Activated naive CD4-positive, alpha-beta T cell treated with anti-CD3 and anti-CD28 coated beads, Interleukin-2, amount 50 U/mL, for 72 hours (primary cell): ENCODE measurements around the gene HAUS2. TPM values are rescaled to one million over a fixed set of nuclear protein-coding genes. Genes with fewer than 3 reads are reported as not detected.
A peak's percentile ranks its signal among the peaks of the same experiment; 100 is the strongest.

Source experiments
- ATAC-seq, 2 donors: fragments of 150-1000 bp; cut with Tn5 transposase; 2 replicates each; pipeline ENCODE4 v1.10.0; 2021; ENCODE audit warnings: mild to moderate bottlenecking in 2 of 2, moderate library complexity in 2 of 2
- DNase-seq, 2 donors: peaks; one replicate each; pipeline ENCODE4 v3.0.0; 2021 to 2022; ENCODE audit warnings: low spot score in 2 of 2
- H3K27ac Mint-ChIP-seq, 2 donors: one replicate each; pipeline ENCODE4 v1.8.0; 2022; ENCODE audit warnings: mild to moderate bottlenecking in 2 of 2, mixed read lengths in 2 of 2
- H3K36me3 Mint-ChIP-seq, 2 donors: one replicate each; pipeline ENCODE4 v1.8.0; 2022; ENCODE audit warnings: mixed read lengths in 2 of 2
- H3K9me3 Mint-ChIP-seq, 2 donors: one replicate each; pipeline ENCODE4 v1.8.0; 2022; ENCODE audit warnings: mixed read lengths in 2 of 2
- total RNA-seq, 2 donors: library from RNA; stranded (reverse); gene quantifications; one replicate each; pipeline ENCODE4 v1.2.3, GENCODE V29; 2022

The HAUS2 gene
- total RNA-seq, result 10 to 100 TPM; 37.2 to 87.9 TPM

DNA sequence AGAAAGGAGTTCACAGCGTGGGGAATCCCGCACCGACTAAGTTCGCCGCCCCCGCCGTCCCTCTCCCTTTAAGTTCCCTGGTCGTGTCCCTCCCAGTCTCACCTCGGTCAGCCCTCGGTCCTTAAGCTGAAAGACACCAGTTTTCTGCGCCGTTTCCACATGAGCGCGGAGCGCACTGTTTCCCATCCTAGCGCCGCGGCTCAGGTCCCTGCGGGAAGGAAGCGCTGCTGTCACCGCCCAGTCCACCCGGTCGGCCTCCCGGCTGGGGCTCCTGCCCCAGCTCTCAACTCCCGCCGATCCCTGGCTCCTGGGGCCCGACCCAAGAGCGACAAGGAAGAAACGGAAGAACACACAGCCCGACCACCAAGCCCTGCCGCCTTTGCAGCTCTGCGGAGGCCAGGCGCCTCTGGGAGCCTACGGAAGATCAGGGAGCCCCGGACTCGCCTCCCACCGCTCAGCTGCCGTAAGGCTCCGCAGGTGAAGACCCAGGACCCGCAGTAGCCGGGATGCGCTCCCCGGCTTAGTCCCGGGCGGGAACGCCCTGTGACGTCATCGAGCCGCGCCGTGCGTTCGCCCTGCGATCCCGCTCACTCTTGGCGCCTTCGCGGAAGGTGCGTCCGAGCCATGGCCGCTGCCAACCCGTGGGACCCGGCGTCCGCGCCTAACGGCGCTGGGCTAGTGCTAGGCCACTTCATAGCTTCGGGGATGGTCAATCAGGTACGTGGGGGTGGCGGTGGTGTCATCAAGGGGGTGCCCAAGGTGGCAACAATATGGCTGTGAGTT, at the start of gene HAUS2, which contains the start of gene LRRC57:
Gene HAUS2, plus strand, starts transcription at position 590 of the 783 bp plus-strand sequence. Its CDS starts 35 bp downstream, at position 625.
Gene LRRC57, minus strand, starts transcription at position 545 of the 783 bp plus-strand sequence. Its CDS starts 359 bp downstream, at position 186.
- peaks cover 7 to 30% of the 10 kb centered on the region in 2 donors for H3K36me3 Mint-ChIP-seq
- H3K9me3 Mint-ChIP-seq, result no peaks in the 10 kb centered on the region
- DNase-seq (peak; percentile 88), ATAC-seq (peak; percentile 93)
- H3K27ac Mint-ChIP-seq, result peak within 1 kb of the TSS; percentile 93 to 97

DNA sequence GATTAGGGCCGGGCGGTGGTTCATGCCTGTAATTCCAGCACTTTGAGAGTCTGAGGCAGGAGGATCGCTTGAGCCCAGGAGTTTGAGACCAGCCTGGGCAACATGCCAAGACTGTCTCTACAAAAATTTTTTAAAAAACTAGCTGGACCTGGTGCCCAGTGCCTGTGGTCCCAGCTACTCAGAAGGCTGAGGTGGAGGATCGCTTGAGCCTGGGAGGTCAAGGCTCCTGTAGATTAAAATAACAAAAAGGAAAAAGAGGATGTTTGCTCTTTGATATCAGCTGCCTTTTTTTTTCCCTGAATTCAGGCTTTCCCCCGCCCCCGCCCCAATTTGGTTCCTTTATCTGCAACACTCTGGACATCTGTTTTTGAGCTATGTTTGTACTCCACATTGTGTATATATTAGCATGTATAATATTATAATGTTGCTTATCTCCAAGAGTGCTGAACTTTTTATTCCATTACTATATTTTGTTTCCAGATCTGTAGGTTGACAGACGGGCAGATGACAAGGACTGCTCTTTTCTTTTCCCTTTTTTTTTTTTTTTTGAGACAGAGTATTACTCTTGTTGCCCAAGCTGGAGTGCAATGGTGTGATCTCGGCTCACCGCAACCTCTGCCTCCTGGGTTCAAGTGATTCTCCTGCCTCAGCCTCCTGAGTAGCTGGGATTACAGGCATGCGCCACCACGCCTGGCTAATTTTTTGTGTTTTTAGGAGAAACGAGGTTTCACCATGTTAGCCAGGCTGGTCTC, 48.6 kb upstream of the HAUS2 start:
- DNase-seq (no peak), ATAC-seq (no peak)
- Mint-ChIP-seq H3K36me3 (peaks cover 9 to 11% of the 10 kb centered on the region in 2 donors), H3K9me3 (no peaks in the 10 kb centered on the region), H3K27ac (peak overlapping the region in 1 of 2 donors; percentile 55)

DNA sequence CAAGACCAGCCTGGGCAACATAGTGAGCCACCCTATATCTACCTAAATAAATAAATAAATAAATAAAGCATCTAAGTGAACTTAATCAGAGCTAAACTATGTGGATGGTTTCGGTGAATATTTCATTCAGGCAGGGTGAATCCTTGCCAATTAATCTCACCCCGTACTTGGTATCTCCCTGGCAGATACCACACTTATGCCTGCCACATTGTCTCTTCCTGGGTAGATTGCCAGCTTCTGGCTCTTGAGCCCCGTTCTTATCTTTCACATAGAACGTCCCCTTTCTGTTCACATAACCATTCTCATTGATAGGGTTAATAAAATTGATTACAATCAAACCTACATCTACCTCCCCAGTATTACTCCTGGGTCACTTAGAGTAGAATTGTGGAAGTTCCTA, 46.2 kb upstream of the HAUS2 start:
- no peaks in the 10 kb centered on the region for H3K9me3 Mint-ChIP-seq

GRCh38 chr15:42503825-42504224, 44.8 kb upstream of the HAUS2 start:
- H3K27ac Mint-ChIP-seq, result no peak overlapping the region
- ATAC-seq (no peak), DNase-seq (no peak)
- no peaks in the 10 kb centered on the region for H3K36me3 Mint-ChIP-seq
- no peaks in the 10 kb centered on the region for H3K9me3 Mint-ChIP-seq

More for the DNA sequence above, 46.2 kb upstream of the HAUS2 start:
- no peak overlapping the region for H3K27ac Mint-ChIP-seq
- no peak for DNase-seq
- ATAC-seq, result no peak
- no peaks in the 10 kb centered on the region for H3K36me3 Mint-ChIP-seq

DNA sequence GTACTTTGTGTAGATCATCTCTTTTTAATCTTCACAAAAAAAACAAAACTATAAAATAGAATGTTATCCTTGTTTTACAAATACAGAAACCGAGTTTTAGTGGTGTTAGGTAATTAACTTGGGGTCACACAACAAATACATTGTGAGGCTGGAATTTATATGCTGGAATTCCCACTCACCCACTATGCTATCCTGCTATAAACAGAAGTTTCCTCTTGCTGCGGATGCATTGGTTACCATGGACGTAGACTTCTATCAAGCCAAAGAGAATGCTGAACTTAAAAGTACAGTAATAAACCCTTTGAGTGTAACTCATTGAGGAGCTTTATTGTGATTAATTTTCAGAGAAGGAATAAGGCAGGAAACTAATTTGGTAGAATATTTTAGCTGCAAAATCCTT, 44.0 kb upstream of the HAUS2 start:
- DNase-seq (no peak), ATAC-seq (no peak)
- Mint-ChIP-seq H3K36me3 (no peaks in the 10 kb centered on the region), H3K9me3 (no peaks in the 10 kb centered on the region), H3K27ac (no peak overlapping the region)

GRCh38 chr15:42507514-42507913, 41.1 kb upstream of the HAUS2 start:
- H3K36me3 Mint-ChIP-seq, result no peaks in the 10 kb centered on the region
- ATAC-seq, result no peak
- no peak overlapping the region for H3K27ac Mint-ChIP-seq
- no peak for DNase-seq
- no peaks in the 10 kb centered on the region for H3K9me3 Mint-ChIP-seq

DNA sequence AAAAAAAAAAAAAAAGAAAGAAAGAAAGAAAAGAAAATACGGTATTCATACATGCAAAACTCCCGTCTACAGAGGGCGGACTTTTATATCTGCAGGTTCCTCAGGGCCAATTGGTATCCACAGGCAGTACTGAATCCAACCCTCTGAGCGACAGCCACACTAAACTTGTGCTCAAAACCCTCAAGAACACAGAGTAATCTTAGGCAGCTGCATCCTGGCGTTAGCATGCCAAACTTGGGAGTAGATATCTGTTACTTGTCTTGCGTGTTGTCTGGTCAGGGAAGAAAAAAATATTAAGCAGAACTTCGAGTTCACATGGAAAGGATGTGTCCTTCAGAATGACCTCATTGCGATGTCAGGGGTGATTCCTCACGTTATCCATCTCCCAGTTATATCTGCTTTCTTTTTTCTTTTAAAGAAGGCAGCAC, 40.4 kb upstream of the HAUS2 start:
- H3K9me3 Mint-ChIP-seq, result no peaks in the 10 kb centered on the region
- ATAC-seq (no peak), DNase-seq (no peak)
- no peaks in the 10 kb centered on the region for H3K36me3 Mint-ChIP-seq
- H3K27ac Mint-ChIP-seq, result no peak overlapping the region

DNA sequence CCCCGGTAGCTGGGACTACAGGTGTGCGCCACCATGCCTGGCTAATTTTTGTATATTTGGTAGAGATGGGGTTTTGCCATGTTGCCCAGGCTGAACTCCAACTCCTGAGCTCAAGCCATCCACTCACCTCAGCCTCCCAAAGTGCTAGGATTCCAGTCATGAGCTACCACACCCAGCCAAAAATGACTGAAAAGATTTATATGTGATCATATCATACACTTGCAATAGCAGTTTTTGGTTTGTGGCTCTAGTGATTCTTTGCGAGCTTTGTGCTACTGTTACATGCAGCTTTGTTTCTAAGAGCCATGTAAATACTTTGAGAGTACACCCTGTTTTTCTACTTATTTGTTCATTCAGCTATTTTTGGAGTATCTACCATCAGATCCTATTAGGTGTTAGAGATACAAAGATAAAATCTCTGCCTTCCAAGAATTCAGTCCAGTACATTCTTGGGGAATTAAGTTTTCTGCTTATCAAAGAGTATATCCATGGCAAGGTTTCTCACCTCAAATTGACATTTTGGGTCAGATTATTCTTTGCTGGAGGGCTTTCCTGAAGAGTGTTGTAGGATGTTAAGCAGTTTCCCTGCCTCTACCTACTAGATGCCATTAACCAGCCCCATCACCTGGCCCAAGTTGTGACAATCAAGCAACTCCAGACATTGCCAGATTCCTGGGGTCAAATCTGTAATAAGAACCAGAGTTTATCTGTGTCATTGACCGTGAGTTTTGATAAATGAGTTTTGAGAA, 38.2 kb upstream of the HAUS2 start:
- ATAC-seq, result no peak
- no peak for DNase-seq
- Mint-ChIP-seq H3K36me3 (no peaks in the 10 kb centered on the region), H3K9me3 (no peaks in the 10 kb centered on the region), H3K27ac (peak overlapping the region in 1 of 2 donors; percentile 40)

DNA sequence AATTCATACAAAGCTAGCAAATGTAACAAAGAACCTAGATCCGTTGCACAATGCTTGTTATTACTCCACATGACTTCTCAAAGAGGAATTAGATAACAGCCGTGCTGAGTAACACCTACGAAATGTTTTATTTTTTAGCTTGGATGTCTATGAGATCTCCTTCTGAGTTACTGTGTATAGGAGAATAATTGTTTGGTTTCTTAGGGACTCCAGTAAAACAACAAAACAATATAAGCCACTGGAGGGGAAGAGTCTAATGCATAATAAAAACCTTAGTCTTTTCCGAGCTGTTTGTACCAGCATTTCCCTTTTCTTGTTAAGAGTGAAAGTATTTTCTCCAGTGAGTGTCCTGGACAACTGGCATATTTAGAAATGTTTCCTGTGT, 37.6 kb upstream of the HAUS2 start:
- Mint-ChIP-seq H3K9me3 (no peaks in the 10 kb centered on the region), H3K36me3 (no peaks in the 10 kb centered on the region), H3K27ac (no peak overlapping the region)
- ATAC-seq (no peak), DNase-seq (no peak)

DNA sequence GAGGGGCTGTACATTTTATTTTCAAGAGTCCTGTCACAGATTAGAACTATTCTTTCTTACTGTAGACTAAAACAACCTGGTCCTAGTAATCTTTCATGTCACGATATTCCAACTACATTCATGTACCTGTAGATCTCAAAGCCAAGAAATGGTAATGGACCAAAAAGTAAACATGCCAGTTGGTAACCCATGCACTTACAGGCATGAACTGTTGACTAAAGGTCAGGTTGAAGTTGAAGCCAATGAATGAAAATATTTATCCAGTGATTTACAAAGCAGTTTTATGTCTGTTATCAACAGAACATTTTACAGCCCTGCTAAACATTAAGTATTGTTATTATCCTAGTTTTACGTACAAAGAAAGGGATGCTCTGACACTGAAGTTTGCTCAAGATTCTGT, 25.3 kb upstream of the HAUS2 start:
- DNase-seq, result no peak
- no peaks in the 10 kb centered on the region for H3K36me3 Mint-ChIP-seq
- H3K27ac Mint-ChIP-seq, result no peak overlapping the region

DNA sequence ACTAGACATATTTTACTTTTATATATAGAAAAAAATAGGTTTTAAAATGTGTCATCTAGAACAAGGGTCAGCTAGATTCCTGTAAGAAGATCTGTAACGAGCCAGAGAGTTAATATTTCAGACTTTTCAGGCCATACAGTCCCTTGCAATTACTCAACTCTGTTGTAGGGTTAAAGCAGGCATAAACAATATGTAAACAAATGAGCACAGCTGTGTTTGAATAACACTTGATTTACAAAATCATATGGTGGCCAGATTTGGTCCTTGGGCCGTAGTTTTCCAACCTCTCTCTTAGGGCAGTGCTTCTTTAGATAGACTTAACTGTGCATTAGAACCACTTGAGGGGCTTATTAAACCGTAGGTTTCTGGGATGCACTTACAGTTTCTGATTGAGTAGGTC, 19.7 kb upstream of the HAUS2 start:
- Mint-ChIP-seq H3K27ac (no peak overlapping the region), H3K36me3 (peaks cover 0 to 10% of the 10 kb centered on the region in 2 donors), H3K9me3 (no peaks in the 10 kb centered on the region)
- ATAC-seq (no peak), DNase-seq (no peak)

More for the DNA sequence above, 25.3 kb upstream of the HAUS2 start:
- no peaks in the 10 kb centered on the region for H3K9me3 Mint-ChIP-seq
- ATAC-seq, result no peak

DNA sequence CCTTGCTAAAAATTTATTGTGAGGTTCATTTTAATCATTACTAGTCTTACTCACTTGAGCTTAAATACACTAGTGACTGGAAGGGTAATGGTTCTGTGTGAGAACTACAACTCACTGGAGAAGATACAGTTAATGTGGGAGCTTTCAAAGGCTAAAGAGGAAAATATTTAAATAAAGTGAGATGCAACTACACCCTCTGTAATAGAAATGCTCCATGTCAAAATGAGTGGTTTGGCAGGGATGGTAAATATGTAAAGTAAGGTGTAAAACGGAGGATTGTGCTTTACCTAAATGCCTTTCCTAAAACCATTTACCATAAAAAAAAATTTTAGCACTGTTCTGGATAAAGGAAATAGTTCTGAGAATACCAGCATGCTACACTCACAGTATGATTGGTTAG, 15.4 kb upstream of the HAUS2 start:
- DNase-seq, result no peak
- Mint-ChIP-seq H3K9me3 (no peaks in the 10 kb centered on the region), H3K27ac (no peak overlapping the region), H3K36me3 (peaks cover 4 to 14% of the 10 kb centered on the region in 2 donors)
- no peak for ATAC-seq

DNA sequence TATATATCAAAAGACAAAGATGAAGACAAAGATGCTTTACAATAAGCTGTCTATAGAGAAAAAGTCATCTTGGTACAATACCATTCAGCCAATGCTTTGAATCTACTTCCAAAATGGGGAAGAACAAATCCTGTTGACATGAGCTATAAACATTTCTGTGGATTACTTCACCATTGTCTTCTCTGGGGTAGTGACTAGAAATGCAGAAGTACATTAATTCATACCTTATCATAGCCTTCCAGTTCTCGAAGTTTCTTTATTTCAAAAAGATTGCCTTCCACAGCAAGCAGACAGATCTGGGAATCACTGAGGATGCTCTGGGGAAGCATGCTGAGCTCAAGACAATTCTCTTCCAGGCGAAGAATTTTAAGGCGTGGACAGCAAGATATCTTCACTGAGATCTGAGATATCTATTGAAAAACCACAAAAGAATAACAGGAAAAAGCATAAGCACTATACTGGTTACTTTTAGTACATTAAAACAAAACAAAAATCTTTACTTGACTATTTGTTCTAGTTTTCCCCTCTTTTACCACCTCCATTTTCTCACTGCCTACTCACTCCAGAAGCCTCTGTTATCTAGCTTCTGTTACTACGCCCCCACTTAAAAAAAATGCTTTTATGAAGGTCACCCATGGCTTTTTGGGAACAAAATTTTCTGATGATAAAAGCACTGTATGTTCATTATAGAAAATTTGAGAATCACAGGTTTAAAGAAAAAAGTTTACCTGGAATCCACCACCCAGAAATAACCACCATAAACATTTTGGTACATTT, 3.6 kb upstream of the HAUS2 start:
- peaks cover 7 to 29% of the 10 kb centered on the region in 2 donors for H3K36me3 Mint-ChIP-seq
- ATAC-seq, result no peak
- no peak overlapping the region for H3K27ac Mint-ChIP-seq
- DNase-seq, result no peak
- H3K9me3 Mint-ChIP-seq, result no peaks in the 10 kb centered on the region

- no peak for ATAC-seq
- no peak for DNase-seq
- Mint-ChIP-seq H3K36me3 (peaks cover 7 to 30% of the 10 kb centered on the region in 2 donors), H3K27ac (peak overlapping the region; percentile 93 to 97), H3K9me3 (no peaks in the 10 kb centered on the region)
Measured at GRCh38 chr15:42547918-42548248, 755 bp upstream of the HAUS2 start.

GRCh38 chr15:42549032-42549491, 424 bp downstream of the HAUS2 start:
- DNase-seq (no peak), ATAC-seq (peak; percentile 9 to 57)
- Mint-ChIP-seq H3K27ac (peak overlapping the region; percentile 93 to 97), H3K9me3 (no peaks in the 10 kb centered on the region), H3K36me3 (peaks cover 7 to 30% of the 10 kb centered on the region in 2 donors)

DNA sequence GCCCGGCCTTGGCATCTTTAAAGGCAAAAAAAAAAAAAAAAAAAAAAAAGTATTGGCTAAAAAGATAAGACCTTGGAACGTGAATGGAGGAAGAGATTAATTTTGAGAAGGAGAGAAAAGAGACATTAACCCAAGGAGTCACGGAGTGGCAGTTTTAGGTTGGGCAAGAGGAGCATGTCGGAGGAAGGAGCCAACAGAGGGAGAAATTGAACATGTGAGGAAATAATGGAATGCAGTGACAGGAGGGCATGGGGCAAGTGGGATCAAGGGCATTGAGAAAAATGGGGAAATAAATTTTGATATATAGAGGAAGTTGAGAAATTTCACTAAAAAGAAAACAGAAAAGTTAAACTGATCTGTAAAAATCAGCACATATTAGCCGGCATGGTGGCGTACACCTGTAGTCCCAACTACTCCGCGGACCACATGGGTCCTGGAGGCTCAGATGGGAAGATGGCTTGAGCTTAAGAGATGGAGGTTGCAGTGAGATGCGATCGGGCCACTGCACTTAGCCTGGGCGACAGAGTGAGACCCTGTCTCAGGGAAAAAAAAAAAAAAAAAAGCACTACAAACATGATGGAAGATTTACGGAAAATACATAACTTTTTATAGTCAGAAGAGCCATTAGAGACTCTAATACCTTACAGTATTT, 1.2 kb downstream of the HAUS2 start:
- Mint-ChIP-seq H3K9me3 (no peaks in the 10 kb centered on the region), H3K36me3 (peaks cover 7 to 30% of the 10 kb centered on the region in 2 donors), H3K27ac (peak overlapping the region; percentile 39 to 93)
- DNase-seq (no peak), ATAC-seq (no peak)
